ENCODE measurements around the gene NNAT.
"Not testable (repeated sequence)": the region's sequence is repeated elsewhere in the genome, so short reads cannot be mapped to it uniquely, and the experiment has no call there.

NNAT gene

GRCh38 chr20:37544386-37544785 lies 23.3 kb downstream of the NNAT start:
- DNase-seq (ENCODE audit: low spot score): no peak
- TF ChIP-seq, protein P1, sequence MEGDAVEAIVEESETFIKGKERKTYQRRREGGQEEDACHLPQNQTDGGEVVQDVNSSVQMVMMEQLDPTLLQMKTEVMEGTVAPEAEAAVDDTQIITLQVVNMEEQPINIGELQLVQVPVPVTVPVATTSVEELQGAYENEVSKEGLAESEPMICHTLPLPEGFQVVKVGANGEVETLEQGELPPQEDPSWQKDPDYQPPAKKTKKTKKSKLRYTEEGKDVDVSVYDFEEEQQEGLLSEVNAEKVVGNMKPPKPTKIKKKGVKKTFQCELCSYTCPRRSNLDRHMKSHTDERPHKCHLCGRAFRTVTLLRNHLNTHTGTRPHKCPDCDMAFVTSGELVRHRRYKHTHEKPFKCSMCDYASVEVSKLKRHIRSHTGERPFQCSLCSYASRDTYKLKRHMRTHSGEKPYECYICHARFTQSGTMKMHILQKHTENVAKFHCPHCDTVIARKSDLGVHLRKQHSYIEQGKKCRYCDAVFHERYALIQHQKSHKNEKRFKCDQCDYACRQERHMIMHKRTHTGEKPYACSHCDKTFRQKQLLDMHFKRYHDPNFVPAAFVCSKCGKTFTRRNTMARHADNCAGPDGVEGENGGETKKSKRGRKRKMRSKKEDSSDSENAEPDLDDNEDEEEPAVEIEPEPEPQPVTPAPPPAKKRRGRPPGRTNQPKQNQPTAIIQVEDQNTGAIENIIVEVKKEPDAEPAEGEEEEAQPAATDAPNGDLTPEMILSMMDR (IDR thresholded peaks at IDR 0.05; ENCODE audit: borderline replicate concordance, control extremely low read depth, extremely low read depth, insufficient read depth, missing control alignments): no peak
- in situ Hi-C loops (cut with MboI; ENCODE audit: low sequenced_read_pairs, unreplicated experiment): no loop called here

- in situ Hi-C loops (cut with MboI; ENCODE audit: low sequenced_read_pairs, unreplicated experiment): no loop called here
- TF ChIP-seq, protein P1 (IDR thresholded peaks at IDR 0.05; ENCODE audit: borderline replicate concordance, control extremely low read depth, extremely low read depth, insufficient read depth, missing control alignments): no peak
- no peak for DNase-seq (ENCODE audit: low spot score)
Observed at GRCh38 chr20:37545516-37545915, 24.5 kb downstream of the NNAT start.

DNA sequence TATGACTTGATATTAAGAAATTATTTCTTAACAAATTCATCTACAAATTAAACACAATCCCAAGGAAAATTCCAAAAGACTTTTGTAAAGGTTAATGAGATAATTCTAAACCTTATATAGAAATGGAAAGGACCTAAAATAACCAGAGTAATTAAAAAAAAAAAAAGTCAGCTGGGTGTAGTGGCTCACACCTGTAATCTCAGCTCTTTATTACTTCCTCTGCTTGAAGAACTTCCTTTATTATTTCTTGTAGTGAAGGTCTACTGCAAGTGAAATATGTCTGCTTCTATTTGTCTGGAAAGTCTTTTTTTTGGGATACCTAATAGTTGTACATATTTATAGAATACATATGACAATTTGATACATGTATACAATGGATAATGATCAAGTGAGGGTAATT lies 26.9 kb downstream of the NNAT start:
- in situ Hi-C loops (cut with MboI; ENCODE audit: low sequenced_read_pairs, unreplicated experiment): no loop called here
- no peak for DNase-seq (ENCODE audit: low spot score)
- TF ChIP-seq, protein P1 (IDR thresholded peaks at IDR 0.05; ENCODE audit: borderline replicate concordance, control extremely low read depth, extremely low read depth, insufficient read depth, missing control alignments): no peak

DNA sequence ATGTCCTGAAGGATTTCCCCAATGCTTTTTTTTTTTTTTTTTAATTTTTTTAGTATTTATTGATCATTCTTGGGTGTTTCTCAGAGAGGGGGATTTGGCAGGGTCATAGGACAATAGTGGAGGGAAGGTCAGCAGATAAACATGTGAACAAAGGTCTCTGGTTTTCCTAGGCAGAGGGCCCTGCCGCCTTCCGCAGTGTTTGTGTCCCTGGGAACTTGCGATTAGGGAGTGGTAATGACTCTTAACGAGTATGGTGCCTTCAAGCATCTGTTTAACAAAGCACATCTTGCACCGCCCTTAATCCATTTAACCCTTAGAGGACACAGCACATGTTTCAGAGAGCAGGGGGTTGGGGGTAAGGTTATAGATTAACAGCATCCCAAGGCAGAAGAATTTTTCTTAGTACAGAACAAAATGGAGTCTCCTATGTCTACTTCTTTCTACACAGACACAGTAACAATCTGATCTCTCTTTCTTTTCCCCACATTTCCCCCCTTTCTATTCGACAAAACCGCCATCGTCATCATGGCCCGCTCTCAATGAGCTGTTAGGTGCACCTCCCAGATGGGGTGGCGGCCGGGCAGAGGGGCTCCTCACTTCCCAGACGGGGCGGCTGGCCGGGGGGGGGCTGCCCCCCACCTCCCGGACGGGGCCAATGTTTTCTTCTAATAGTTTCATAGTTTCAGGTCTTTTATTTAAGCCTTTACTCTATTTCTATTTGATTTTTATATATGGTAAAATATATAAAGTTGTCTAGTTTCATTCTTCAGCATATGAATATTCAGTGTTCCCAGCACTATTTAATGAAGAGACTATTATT lies 29.3 kb downstream of the NNAT start:
- DNase-seq (ENCODE audit: low spot score); in situ Hi-C loops (cut with MboI; ENCODE audit: low sequenced_read_pairs, unreplicated experiment): not testable (repeated sequence)

DNA sequence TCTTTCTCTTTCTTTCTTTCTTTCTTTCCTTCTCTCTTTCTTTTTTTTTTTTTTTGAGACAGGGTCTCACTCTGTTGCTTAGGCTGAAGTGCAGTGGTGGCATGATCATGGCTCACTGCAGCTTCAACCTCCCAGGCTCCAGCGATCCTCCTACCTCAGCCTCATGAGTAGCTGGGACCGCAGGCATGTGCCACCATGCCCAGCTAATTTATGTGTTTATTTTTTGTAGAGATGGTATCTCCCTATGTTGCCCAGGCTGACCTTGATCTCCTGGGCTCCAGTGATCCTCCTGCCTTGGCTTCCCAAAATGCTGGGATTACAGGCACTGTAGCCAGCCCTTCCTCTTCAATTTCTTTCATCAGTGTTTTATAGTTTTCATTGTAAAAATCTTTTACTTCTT lies 30.6 kb downstream of the NNAT start:
- in situ Hi-C loops (cut with MboI; ENCODE audit: low sequenced_read_pairs, unreplicated experiment); DNase-seq (ENCODE audit: low spot score): not testable (repeated sequence)

DNA sequence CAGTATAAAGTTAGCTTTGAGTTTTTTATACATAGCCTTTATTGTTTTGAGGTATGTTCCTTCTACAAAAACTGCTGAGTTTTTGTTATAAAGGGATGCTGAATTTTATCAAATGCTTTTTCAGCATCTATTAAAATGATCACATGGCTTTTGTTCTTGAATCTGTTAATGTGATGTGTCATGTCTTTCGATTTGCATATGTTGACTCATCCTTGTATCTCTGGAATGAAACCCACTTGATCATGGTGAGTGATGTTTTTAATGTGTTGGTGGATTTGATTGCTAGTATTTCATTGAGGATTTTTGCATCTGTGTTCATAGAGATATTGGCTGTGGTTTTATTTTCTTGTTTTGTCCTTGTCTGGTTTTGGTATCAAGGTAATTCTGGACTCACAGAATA lies 31.4 kb downstream of the NNAT start:
- TF ChIP-seq, protein P1 (IDR thresholded peaks at IDR 0.05; ENCODE audit: borderline replicate concordance, control extremely low read depth, extremely low read depth, insufficient read depth, missing control alignments): no peak
- in situ Hi-C loops (cut with MboI; ENCODE audit: low sequenced_read_pairs, unreplicated experiment): no loop called here
- no peak for DNase-seq (ENCODE audit: low spot score)

- in situ Hi-C loops (cut with MboI; ENCODE audit: low sequenced_read_pairs, unreplicated experiment); DNase-seq (ENCODE audit: low spot score): not testable (repeated sequence)
Observed at GRCh38 chr20:37554721-37555298, 33.8 kb downstream of the NNAT start.

DNA sequence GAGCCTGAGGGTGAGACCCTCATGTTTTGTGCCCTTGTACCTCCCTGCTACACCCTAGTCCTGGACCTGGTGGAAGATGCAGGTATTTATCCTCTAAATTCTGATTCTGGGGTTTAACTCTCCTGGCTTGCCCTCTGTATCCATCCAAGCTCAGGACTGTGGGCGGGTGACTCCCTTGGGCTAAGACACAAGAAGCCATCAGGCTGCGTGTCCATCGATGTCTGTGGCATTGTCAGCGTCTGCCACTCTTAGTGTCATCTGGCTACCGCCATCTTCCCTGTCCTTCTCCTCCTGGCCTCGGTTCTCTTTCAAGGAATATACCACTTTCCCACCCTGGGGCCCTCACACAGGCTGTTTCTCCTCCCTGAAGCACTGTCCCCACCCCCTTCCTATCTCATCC lies 35.5 kb downstream of the NNAT start:
- TF ChIP-seq, protein P1 (IDR thresholded peaks at IDR 0.05; ENCODE audit: borderline replicate concordance, control extremely low read depth, extremely low read depth, insufficient read depth, missing control alignments): no peak
- in situ Hi-C loops (cut with MboI; ENCODE audit: low sequenced_read_pairs, unreplicated experiment): no loop called here
- no peak for DNase-seq (ENCODE audit: low spot score)

All from GM13976 (cell line).